Measurements from ENCODE around the gene ERMARD.

ERMARD gene

DNA sequence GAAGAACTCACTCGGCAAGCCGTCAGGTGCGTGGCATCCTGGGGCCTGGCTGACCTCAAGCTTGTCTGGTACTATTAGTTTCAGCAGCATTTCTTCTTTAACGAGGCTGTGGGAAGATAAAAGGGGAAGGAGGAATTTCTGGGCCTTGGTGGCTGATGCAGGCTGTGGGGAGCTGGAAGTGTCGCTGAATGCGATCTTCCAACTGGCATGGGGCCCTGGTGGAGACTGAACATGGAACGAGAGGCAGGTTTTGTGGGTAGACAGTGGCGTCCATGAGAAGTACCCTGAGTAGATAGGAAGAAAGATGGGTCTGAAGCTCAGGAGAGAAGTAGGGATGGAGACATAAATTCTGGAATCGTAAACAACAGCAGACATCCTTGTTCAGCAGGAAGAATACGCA, 23.9 kb downstream of the ERMARD start:
- DNase-seq (ENCODE audit: low read depth, low spot score) = no peak
- no peak overlapping the region for H3K4me3 ChIP-seq (ENCODE audit: low read depth, low read length)
- TF ChIP-seq, protein P1, sequence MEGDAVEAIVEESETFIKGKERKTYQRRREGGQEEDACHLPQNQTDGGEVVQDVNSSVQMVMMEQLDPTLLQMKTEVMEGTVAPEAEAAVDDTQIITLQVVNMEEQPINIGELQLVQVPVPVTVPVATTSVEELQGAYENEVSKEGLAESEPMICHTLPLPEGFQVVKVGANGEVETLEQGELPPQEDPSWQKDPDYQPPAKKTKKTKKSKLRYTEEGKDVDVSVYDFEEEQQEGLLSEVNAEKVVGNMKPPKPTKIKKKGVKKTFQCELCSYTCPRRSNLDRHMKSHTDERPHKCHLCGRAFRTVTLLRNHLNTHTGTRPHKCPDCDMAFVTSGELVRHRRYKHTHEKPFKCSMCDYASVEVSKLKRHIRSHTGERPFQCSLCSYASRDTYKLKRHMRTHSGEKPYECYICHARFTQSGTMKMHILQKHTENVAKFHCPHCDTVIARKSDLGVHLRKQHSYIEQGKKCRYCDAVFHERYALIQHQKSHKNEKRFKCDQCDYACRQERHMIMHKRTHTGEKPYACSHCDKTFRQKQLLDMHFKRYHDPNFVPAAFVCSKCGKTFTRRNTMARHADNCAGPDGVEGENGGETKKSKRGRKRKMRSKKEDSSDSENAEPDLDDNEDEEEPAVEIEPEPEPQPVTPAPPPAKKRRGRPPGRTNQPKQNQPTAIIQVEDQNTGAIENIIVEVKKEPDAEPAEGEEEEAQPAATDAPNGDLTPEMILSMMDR (IDR thresholded peaks at IDR 0.05; ENCODE audit: low read depth, low read length) = no peak
- in situ Hi-C loops (cut with HindIII; ENCODE audit: low sequenced_read_pairs) = no loop called here

- TF ChIP-seq, protein P1 (IDR thresholded peaks at IDR 0.05; ENCODE audit: low read depth, low read length) = no peak
- in situ Hi-C loops (cut with HindIII; ENCODE audit: low sequenced_read_pairs) = no loop called here
- H3K4me3 ChIP-seq (ENCODE audit: low read depth, low read length) = no peak overlapping the region
- DNase-seq (ENCODE audit: low read depth, low spot score) = no peak
Measured at GRCh38 chr6:169776379-169776778, 25.0 kb downstream of the ERMARD start.

DNA sequence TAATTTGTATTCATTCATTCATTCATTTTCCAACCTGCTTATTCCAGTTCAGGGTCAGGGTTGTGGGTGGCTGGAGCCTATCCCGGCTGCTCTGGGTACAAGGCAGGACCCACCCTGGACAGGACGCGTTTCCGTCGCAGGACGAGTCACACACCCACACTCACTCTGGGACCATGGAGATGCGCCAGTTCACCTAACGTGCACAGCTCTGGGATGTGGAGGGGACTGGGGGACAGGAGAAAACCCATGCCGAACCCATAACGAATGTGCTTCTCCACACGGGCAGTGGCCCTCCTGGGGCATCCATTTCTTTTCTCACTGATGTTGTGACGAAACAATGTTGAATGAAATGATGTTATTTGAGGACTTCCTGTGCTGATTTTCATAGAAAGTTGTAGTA, 26.5 kb downstream of the ERMARD start:
- in situ Hi-C loops (cut with HindIII; ENCODE audit: low sequenced_read_pairs) = no loop called here
- TF ChIP-seq, protein P1 (IDR thresholded peaks at IDR 0.05; ENCODE audit: low read depth, low read length) = no peak
- no peak overlapping the region for H3K4me3 ChIP-seq (ENCODE audit: low read depth, low read length)
- no peak for DNase-seq (ENCODE audit: low read depth, low spot score)

DNA sequence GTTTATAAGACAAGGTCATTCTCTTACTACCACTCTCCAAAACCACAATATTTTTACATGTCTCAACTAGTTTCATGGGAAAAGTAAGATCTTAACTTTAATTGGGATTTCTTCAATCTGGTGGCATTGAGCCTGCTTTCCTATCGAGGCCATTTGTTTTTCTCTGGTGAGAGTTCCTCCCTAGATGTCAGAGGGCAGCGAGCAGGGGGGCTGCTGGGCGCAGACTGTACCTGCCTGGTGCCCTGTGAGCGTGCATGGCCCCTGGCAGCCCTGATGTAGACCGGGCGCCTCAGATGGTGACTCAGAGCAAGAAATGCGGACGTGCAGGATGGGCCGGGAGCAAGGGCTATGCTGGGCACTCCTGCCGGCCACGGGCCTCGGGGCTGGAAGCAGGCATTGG, 27.2 kb downstream of the ERMARD start:
- DNase-seq (ENCODE audit: low read depth, low spot score) = no peak
- no peak overlapping the region for H3K4me3 ChIP-seq (ENCODE audit: low read depth, low read length)
- TF ChIP-seq, protein P1 (IDR thresholded peaks at IDR 0.05; ENCODE audit: low read depth, low read length) = no peak
- in situ Hi-C loops (cut with HindIII; ENCODE audit: low sequenced_read_pairs) = no loop called here

DNA sequence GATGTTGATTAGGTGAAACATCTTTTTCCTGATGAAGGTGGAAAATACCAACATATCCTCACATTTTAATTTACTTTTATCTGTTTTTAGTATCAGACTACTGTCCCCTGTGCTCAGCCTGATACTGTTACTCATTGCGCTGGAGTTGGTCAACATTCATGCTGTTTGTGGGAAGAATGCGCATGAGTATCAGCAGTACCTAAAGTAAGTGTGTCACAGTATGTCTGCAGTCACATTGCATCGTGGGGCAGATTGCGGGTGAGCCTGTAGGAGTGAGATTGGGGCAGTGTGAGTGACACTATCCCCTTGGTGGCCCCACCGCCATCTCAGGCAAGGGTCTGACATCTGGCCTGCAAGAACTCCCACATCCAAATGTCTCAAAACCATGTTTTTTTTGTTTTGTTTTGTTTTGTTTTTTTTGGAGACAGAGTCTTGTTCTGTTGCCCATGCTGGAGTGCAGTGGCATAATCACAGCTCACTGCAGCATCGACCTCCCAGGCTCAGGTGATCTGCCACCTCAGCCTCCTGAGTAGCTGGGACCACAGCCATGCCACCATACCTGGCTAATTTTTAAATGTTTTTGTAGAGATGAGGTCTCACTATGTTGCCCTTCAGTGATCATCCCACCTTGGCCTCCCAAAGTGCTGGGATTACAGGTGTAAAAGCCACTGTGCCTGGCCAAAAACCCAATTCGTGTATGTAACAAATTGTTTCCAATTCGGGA, 27.8 kb downstream of the ERMARD start:
- TF ChIP-seq, protein P1 (IDR thresholded peaks at IDR 0.05; ENCODE audit: low read depth, low read length) = no peak
- H3K4me3 ChIP-seq (ENCODE audit: low read depth, low read length) = no peak overlapping the region
- no peak for DNase-seq (ENCODE audit: low read depth, low spot score)
- in situ Hi-C loops (cut with HindIII; ENCODE audit: low sequenced_read_pairs) = no loop called here

- in situ Hi-C loops (cut with HindIII; ENCODE audit: low sequenced_read_pairs) = no loop called here
Measured at GRCh38 chr6:169779896-169780295, 28.5 kb downstream of the ERMARD start.

More at GRCh38 chr6:169779896-169780295, 28.5 kb downstream of the ERMARD start:
- no peak overlapping the region for H3K4me3 ChIP-seq (ENCODE audit: low read depth, low read length)
- TF ChIP-seq, protein P1 (IDR thresholded peaks at IDR 0.05; ENCODE audit: low read depth, low read length) = no peak
- DNase-seq (ENCODE audit: low read depth, low spot score) = no peak

All from astrocyte of the spinal cord (primary cell).